Stimulated activated CD4-positive, alpha-beta T cell treated with anti-CD3 and anti-CD28 coated beads, Interleukin-2, amount 100 ng/mL, for 24 hours (primary cell): Measurements from ENCODE around the gene HIVEP3.

Experiments used
- DNase-seq, 2 donors: peaks; one replicate each; pipeline ENCODE4 v3.0.0-alpha.2; 2020

HIVEP3 gene

DNA sequence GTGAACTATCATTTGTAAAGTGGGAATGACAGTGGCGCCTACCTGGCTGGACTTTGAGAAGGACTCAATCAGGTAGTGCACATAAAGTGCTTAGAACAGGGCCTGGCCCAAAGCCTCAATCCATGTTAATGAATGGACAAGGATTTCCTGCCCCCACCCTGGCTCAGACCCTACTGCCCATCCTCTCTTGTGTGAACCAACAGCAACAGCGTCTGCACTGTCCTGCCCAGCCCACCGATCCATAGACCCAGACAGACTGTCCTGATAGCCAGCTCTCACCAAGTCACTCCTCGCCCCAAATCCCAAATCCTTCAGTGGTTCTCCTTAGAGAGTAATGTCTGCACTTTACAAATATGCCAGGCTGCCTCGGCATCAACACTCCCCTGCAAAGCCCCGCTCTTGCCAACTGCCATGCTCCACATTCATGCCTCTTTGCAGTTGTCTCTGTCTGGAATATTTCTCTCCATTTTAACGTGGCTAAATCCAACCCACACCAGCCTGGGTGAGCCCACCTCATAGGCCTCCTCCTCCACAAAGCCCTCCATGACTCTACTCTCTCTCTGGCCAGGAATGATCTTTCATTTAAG, 276.7 kb downstream of the HIVEP3 start:
- no peak for DNase-seq

GRCh38 chr1:41641475-41641814, 277.3 kb downstream of the HIVEP3 start:
- peak in 1 of 2 donors; percentile 54 for DNase-seq

GRCh38 chr1:41640756-41641474, 277.8 kb downstream of the HIVEP3 start:
- DNase-seq, result no peak

- no peak for DNase-seq
Measured at GRCh38 chr1:41640141-41640751, 278.5 kb downstream of the HIVEP3 start.

GRCh38 chr1:41639332-41639936, 279.3 kb downstream of the HIVEP3 start:
- peak; percentile 63 to 66 for DNase-seq

DNA sequence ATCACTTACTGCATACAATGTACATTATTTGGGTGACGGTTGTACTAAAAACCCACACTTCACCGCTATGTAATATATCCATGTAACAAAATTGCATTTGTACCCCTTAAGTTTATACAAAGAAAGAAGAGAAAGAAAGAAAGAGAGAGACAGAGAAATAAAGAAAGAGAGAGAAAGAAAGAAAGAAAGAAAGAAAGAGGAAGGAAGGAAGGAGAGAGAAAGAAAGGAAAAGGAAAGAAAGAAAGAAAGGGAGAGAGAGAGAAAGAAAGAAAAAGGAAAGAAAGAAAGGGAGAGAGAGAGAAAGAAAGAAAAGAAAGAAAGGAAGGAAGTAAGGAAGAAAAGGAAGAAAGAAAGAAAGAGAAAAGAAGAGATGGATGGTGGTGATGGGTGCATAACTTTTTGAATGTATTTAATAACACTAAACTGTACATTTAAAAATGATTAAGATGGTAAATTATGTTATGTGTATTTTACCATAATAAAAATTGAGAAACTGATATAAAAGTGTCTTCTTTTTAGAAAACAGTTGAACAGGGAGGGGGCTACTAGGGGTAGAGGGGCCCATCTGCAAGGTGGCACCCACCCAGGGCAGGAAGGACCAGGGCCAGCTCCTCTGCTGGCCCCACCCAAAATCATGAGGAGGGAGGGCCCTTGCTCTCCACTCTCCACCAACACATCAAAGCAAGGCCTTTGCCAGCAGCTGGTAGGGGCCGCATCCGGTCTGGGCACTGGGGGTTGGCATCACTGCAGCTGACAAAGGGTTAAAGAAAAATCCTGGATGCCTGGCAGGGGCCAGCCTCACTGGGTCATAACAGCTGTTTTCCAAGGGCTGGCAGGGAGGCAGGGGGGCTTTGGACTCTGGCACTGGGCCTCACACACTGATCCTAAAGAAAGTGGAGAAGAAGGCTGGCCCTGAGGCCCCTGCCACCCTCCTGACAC, 280.4 kb downstream of the HIVEP3 start:
- DNase-seq, result no peak

- DNase-seq, result no peak
Measured at GRCh38 chr1:41637367-41637766, 281.4 kb downstream of the HIVEP3 start.

- DNase-seq, result no peak
Measured at GRCh38 chr1:41633764-41634163, 285.0 kb downstream of the HIVEP3 start.

GRCh38 chr1:41632781-41633575, 285.7 kb downstream of the HIVEP3 start:
- DNase-seq, result no peak

DNA sequence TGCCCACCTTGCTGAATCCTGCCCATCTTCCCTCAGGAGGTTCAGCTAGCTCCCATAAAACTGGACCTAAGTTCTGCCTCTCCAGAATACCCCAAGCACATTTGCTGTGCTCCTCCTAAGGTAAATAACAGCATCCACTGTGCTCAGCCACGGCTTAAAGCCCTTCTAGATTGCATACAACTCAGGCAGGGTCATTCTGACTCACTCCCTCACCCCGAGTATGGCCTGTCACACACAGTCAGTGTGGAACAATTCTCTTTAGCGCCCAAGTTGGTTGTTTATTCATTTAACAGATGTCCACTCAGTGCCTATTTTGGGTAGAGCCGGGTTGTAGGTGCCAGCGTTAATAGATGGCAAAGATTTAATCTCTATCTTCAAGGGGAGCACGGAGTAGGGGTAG, 286.8 kb downstream of the HIVEP3 start:
- no peak for DNase-seq

GRCh38 chr1:41631154-41631553, 287.6 kb downstream of the HIVEP3 start:
- DNase-seq, result no peak

- no peak for DNase-seq
Measured at GRCh38 chr1:41629571-41629970, 289.2 kb downstream of the HIVEP3 start.

DNA sequence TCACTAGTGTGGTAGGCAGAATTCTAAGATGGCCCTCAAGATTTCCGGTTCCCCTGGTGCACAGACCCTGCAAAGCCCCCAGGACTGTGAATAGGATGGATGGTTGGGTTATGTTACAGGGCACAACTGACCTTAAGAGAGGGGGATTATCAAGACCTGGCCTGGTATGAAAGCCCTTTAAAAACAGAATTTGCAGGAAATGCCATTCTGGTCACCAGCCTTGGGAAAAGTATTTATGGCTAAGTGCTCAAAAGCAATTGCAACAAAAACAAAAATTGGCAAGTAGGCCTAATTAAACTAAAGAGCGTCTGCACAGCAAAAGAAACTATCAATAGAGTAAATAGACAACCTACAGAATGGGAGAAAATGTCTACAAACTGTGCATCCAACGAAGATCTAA, 289.6 kb downstream of the HIVEP3 start:
- DNase-seq, result no peak

GRCh38 chr1:41627491-41628280, 291.0 kb downstream of the HIVEP3 start:
- DNase-seq, result no peak

GRCh38 chr1:41626616-41627375, 291.9 kb downstream of the HIVEP3 start:
- peak; percentile 62 to 69 for DNase-seq

GRCh38 chr1:41626146-41626545, 292.6 kb downstream of the HIVEP3 start:
- DNase-seq, result no peak

DNA sequence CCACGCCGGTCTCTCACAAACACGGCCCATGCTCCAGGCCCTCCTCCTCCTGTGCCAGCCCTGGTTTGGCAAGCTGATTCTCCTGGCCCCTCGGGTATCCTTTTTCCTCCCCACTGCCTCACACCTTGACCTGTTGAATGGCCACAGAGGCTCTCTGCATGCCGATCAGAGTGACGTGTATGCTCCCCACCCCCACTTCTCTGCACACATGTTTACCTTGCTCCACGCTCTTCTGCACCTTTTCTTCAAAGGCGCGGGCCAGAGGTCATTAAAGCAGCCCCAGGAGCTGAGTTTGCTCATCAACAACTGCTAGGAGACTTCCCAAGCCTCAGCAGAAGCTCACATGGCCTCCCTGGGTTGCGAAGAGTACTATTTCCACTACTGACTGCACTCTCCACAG, 295.0 kb downstream of the HIVEP3 start:
- no peak for DNase-seq

DNA sequence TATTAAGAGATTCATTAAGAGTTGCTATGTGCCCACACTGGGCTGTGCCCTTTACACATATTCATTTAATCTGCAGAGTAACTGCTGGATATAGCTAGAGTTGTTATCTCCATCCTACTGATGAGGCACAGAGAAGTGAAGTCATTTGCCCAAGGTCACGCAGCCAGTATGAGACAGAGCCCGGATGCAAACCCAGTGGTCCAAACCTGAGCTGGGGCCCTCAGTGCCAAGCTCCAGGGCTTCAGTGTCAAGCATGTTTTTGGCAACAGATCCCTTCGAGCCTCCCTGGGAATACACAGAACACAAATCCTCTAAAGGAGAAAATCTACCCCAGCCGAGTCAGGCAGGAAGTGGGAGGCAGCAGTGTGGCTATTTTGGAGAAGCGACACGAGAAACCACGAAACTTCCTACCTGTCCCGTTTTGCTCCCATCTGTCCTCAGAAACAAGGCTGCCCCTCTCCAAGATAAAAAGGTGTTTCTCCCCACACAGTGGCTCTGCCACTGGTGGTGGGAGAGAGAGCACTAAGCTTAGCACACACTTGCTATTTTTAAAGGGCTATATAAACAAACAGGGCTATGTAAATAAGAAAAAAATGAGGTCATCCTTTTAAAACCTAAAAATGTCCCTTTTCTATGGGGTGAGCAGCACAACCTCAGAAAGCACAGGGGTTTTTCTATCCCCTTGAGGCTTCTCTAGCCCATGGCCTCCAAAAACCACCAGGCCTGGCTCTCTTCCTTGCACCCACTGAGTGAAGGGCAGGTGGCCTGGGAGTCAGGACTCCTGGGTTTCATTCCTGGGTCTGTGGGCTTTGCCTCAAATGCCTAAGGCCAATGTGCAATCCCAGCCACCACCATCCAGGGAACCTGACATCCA, 295.6 kb downstream of the HIVEP3 start:
- no peak for DNase-seq

GRCh38 chr1:41622402-41622801, 296.3 kb downstream of the HIVEP3 start:
- no peak for DNase-seq
